CD4-positive, alpha-beta T cell treated with Interferon gamma for 1 hour (primary cell): ENCODE data around the gene EVA1C.
"Not testable (repeated sequence)": the region's sequence is repeated elsewhere in the genome, so short reads cannot be mapped to it uniquely, and the experiment has no call there.

ENCODE experiments used
- DNase-seq: peaks from one replicate; pipeline ENCODE4 v3.0.0-alpha.2; 2020

The EVA1C gene

GRCh38 chr21:32506411-32506965, 94.0 kb downstream of the EVA1C start:
- DNase-seq: not testable (repeated sequence)

- DNase-seq: no peak
Measured at GRCh38 chr21:32507342-32507919, 94.9 kb downstream of the EVA1C start.

- not testable (repeated sequence) for DNase-seq
Measured at GRCh38 chr21:32508036-32508435, 95.5 kb downstream of the EVA1C start.

- DNase-seq: no peak
Measured at GRCh38 chr21:32508558-32508957, 96.1 kb downstream of the EVA1C start.

- DNase-seq: not testable (repeated sequence)
Measured at GRCh38 chr21:32508975-32509374, 96.5 kb downstream of the EVA1C start.

- no peak for DNase-seq
Measured at GRCh38 chr21:32514275-32515055, 102.0 kb downstream of the EVA1C start.

GRCh38 chr21:32515874-32516273, 103.4 kb downstream of the EVA1C start:
- DNase-seq: no peak

GRCh38 chr21:32516756-32517649, 104.5 kb downstream of the EVA1C start:
- no peak for DNase-seq

GRCh38 chr21:32519945-32520874, 107.7 kb downstream of the EVA1C start:
- DNase-seq: no peak

- no peak for DNase-seq
Measured at GRCh38 chr21:32520875-32521735, 108.6 kb downstream of the EVA1C start.

GRCh38 chr21:32521736-32522355, 109.3 kb downstream of the EVA1C start:
- no peak for DNase-seq

GRCh38 chr21:32523463-32523862, 111.0 kb downstream of the EVA1C start:
- DNase-seq: no peak

- DNase-seq: no peak
Measured at GRCh38 chr21:32523988-32524719, 111.6 kb downstream of the EVA1C start.

GRCh38 chr21:32525282-32525681, 112.8 kb downstream of the EVA1C start:
- DNase-seq: no peak

- DNase-seq: no peak
Measured at GRCh38 chr21:32529679-32530078, 117.2 kb downstream of the EVA1C start.

GRCh38 chr21:32530809-32531208, 118.3 kb downstream of the EVA1C start:
- DNase-seq: not testable (repeated sequence)

GRCh38 chr21:32531561-32531960, 119.1 kb downstream of the EVA1C start:
- DNase-seq: not testable (repeated sequence)

GRCh38 chr21:32532636-32533035, 120.1 kb downstream of the EVA1C start:
- DNase-seq: no peak

GRCh38 chr21:32533053-32533452, 120.5 kb downstream of the EVA1C start:
- DNase-seq: no peak

- no peak for DNase-seq
Measured at GRCh38 chr21:32533611-32534010, 121.1 kb downstream of the EVA1C start.
